ENCODE results near the gene DMAC2L.

DNA sequence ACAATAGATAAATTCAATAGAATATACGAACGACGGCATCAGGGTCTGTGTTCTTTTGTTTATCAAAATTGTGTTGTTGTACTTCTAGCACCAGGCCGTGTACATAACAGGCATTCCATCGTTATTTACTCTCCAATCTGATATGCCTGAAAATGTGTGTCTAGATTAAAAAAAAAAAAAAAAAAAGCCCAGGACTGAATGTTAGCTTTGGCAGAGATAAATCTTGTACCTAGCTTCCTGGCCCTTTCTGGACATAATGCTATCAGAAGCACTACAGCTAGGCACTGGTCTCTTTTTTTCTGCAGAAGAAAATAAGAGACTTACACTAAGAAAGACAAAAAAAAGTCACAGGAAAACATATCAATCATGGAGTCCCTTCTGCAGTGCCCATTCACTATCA, 47.5 kb downstream of the DMAC2L start:
- TF ChIP-seq, protein P1, sequence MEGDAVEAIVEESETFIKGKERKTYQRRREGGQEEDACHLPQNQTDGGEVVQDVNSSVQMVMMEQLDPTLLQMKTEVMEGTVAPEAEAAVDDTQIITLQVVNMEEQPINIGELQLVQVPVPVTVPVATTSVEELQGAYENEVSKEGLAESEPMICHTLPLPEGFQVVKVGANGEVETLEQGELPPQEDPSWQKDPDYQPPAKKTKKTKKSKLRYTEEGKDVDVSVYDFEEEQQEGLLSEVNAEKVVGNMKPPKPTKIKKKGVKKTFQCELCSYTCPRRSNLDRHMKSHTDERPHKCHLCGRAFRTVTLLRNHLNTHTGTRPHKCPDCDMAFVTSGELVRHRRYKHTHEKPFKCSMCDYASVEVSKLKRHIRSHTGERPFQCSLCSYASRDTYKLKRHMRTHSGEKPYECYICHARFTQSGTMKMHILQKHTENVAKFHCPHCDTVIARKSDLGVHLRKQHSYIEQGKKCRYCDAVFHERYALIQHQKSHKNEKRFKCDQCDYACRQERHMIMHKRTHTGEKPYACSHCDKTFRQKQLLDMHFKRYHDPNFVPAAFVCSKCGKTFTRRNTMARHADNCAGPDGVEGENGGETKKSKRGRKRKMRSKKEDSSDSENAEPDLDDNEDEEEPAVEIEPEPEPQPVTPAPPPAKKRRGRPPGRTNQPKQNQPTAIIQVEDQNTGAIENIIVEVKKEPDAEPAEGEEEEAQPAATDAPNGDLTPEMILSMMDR (conservative IDR thresholded peaks at IDR 0.05; ENCODE audit: low read length), result no peak
- TF ChIP-seq EZH2phosphoT487 (IDR thresholded peaks at IDR 0.05; ENCODE audit: borderline replicate concordance, low read depth, low read length), result no peak
